DOHH2 (cell line): Measurements from ENCODE around the gene GGCT.

Experiments used
- H3F3A ChIP-seq: fragments of 200-600 bp; sonication (generic), shearing (Covaris generic); 2 replicates; pipeline ENCODE4 v1.6.0; 2016; ENCODE audit warnings: antibody characterized with exemption, mild to moderate bottlenecking; ENCODE audit not compliant: control insufficient read depth, insufficient read depth
- H3K27ac ChIP-seq: fragments of 200-600 bp; sonication (generic); 2 replicates; pipeline ENCODE4 v1.5.1; 2014; ENCODE audit warnings: low read depth, mild to moderate bottlenecking, low read length, moderate library complexity
- H3K27me3 ChIP-seq: fragments of 200-600 bp; sonication (generic); 2 replicates; pipeline ENCODE4 v1.6.1; 2014; ENCODE audit warnings: mild to moderate bottlenecking, low read length, mixed read lengths; ENCODE audit not compliant: control insufficient read depth
- H3K36me3 ChIP-seq: fragments of 200-600 bp; sonication (generic); 2 replicates; pipeline ENCODE4 v1.6.1; 2014; ENCODE audit warnings: mild to moderate bottlenecking, low read length, moderate library complexity, mixed read lengths; ENCODE audit not compliant: control insufficient read depth
- H3K4me1 ChIP-seq: fragments of 200-600 bp; sonication (generic); 2 replicates; pipeline ENCODE4 v1.6.1; 2014; ENCODE audit warnings: mild to moderate bottlenecking, low read length, mixed read lengths; ENCODE audit not compliant: control insufficient read depth
- H3K4me2 ChIP-seq: fragments of 200-600 bp; sonication (generic); 2 replicates; pipeline ENCODE4 v1.6.0; 2014; ENCODE audit warnings: mild to moderate bottlenecking, low read length, moderate library complexity
- H3K4me3 ChIP-seq: fragments of 200-600 bp; sonication (generic); 2 replicates; pipeline ENCODE4 v1.5.1; 2014; ENCODE audit warnings: mild to moderate bottlenecking, low read length, mixed read lengths
- H3K79me2 ChIP-seq: fragments of 200-600 bp; sonication (generic); 2 replicates; pipeline ENCODE4 v1.6.1; 2014; ENCODE audit warnings: mild to moderate bottlenecking, low read length, mixed read lengths; ENCODE audit not compliant: control insufficient read depth
- H3K9me2 ChIP-seq: fragments of 200-600 bp; sonication (generic); replicated peaks from 2 replicates; pipeline ENCODE4 v1.6.1; 2014; ENCODE audit warnings: mild to moderate bottlenecking, low read length, mixed read lengths; ENCODE audit not compliant: control insufficient read depth
- H3K9me3 ChIP-seq: fragments of 200-600 bp; sonication (generic); 2 replicates; pipeline ENCODE4 v1.6.1; 2014; ENCODE audit warnings: antibody characterized with exemption, low read length, mixed read lengths; ENCODE audit not compliant: control insufficient read depth, insufficient read depth
- H4K20me1 ChIP-seq: fragments of 200-600 bp; sonication (generic); 2 replicates; pipeline ENCODE4 v1.6.0; 2014; ENCODE audit warnings: low read depth, mild to moderate bottlenecking, antibody characterized with exemption, low read length, moderate library complexity; ENCODE audit not compliant: control insufficient read depth, insufficient read depth
- CTCF ChIP-seq: fragments of 200-600 bp; sonication (generic); IDR thresholded peaks from one replicate; pipeline ENCODE4 v1.5.1; 2014; ENCODE audit warnings: antibody characterized with exemption, mild to moderate bottlenecking, low read depth, low read length; ENCODE audit not compliant: poor library complexity, severe bottlenecking
- EZH2phosphoT487 ChIP-seq: fragments of 200-600 bp; sonication (generic); IDR thresholded peaks from 2 replicates; pipeline ENCODE4 v1.6.1; 2017; ENCODE audit warnings: borderline replicate concordance, mild to moderate bottlenecking, antibody characterized with exemption, low read length, moderate library complexity, mixed read lengths

GGCT gene

GRCh38 chr7:30552330-30552729 lies 47.7 kb upstream of the GGCT start:
- no peak overlapping the region for H3K4me2 ChIP-seq
- H3K4me1 ChIP-seq, result peaks cover 7% of the 10 kb centered on the region
- H3K9me3 ChIP-seq, result no peaks in the 10 kb centered on the region
- H3K4me3 ChIP-seq, result no peak overlapping the region
- H3K36me3 ChIP-seq, result no peaks in the 10 kb centered on the region
- no peaks in the 10 kb centered on the region for H3K79me2 ChIP-seq
- no peaks in the 10 kb centered on the region for H3K27me3 ChIP-seq
- no peaks in the 10 kb centered on the region for H3F3A ChIP-seq
- H3K27ac ChIP-seq, result no peak overlapping the region
- H4K20me1 ChIP-seq, result no peaks in the 10 kb centered on the region
- TF ChIP-seq CTCF (no peak), EZH2phosphoT487 (no peak)
- no peaks in the 10 kb centered on the region for H3K9me2 ChIP-seq

GRCh38 chr7:30549931-30550493 lies 45.4 kb upstream of the GGCT start:
- Histone ChIP-seq H3K27me3 (no peaks in the 10 kb centered on the region), H3K4me1 (peaks cover 7% of the 10 kb centered on the region), H4K20me1 (no peaks in the 10 kb centered on the region), H3K79me2 (no peaks in the 10 kb centered on the region), H3K4me2 (no peak overlapping the region), H3K9me3 (no peaks in the 10 kb centered on the region), H3K36me3 (no peaks in the 10 kb centered on the region), H3F3A (no peaks in the 10 kb centered on the region), H3K9me2 (no peaks in the 10 kb centered on the region), H3K4me3 (no peak overlapping the region), H3K27ac (no peak overlapping the region)
- no peak for TF ChIP-seq EZH2phosphoT487
- TF ChIP-seq CTCF, result no peak

- no peak overlapping the region for H3K27ac ChIP-seq
- H3K4me2 ChIP-seq, result no peak overlapping the region
- peaks cover 7% of the 10 kb centered on the region for H3K4me1 ChIP-seq
- H3F3A ChIP-seq, result no peaks in the 10 kb centered on the region
- H4K20me1 ChIP-seq, result no peaks in the 10 kb centered on the region
- no peaks in the 10 kb centered on the region for H3K36me3 ChIP-seq
- H3K79me2 ChIP-seq, result no peaks in the 10 kb centered on the region
- H3K9me2 ChIP-seq, result no peaks in the 10 kb centered on the region
- no peak overlapping the region for H3K4me3 ChIP-seq
- TF ChIP-seq CTCF, result peak; percentile 93
- TF ChIP-seq EZH2phosphoT487, result no peak
- H3K27me3 ChIP-seq, result no peaks in the 10 kb centered on the region
- no peaks in the 10 kb centered on the region for H3K9me3 ChIP-seq
Observed at GRCh38 chr7:30548845-30549244, 44.2 kb upstream of the GGCT start.
